Keratinocyte (primary cell): Measurements from ENCODE around the gene ARMC3. TPM values are rescaled to one million over a fixed set of nuclear protein-coding genes. Genes with fewer than 3 reads are reported as not detected.
"Not testable (repeated sequence)": the region's sequence is repeated elsewhere in the genome, so short reads cannot be mapped to it uniquely, and the experiment has no call there.

ENCODE experiments used
- DNase-seq: peaks from one replicate; pipeline ENCODE4 v3.0.0-alpha.2; 2011; ENCODE audit warnings: low read depth, missing footprints, low spot score
- FAIRE-seq: peaks from 2 replicates; lab custom pipeline; 2011; peaks lifted over from hg19 to GRCh38; lab: Jason Lieb, UNC
- H2AFZ ChIP-seq: 2 replicates; pipeline ENCODE4 v1.6.0; 2012; ENCODE audit warnings: low read length, control low read depth, inconsistent platforms; ENCODE audit not compliant: control insufficient read depth
- H3K27ac ChIP-seq: 2 replicates; pipeline ENCODE4 v1.5.1; 2011; ENCODE audit warnings: low read length; ENCODE audit not compliant: control insufficient read depth, insufficient read depth
- H3K27me3 ChIP-seq: 3 replicates; pipeline ENCODE4 v1.6.0; 2011; ENCODE audit warnings: low read length; ENCODE audit not compliant: control insufficient read depth, insufficient read depth; ENCODE audit errors: extremely low read depth
- H3K36me3 ChIP-seq, 2 experiments: 2 replicates in 1 of 2; 3 replicates in 1 of 2; pipeline ENCODE4 v1.5.1; 2011; ENCODE audit warnings: low read length in 2 of 2, mild to moderate bottlenecking in 1 of 2; ENCODE audit not compliant: control insufficient read depth in 2 of 2, insufficient read depth in 2 of 2; ENCODE audit errors: extremely low read depth in 1 of 2
- H3K4me1 ChIP-seq: 3 replicates; pipeline ENCODE4 v1.5.1; 2011; ENCODE audit warnings: low read length; ENCODE audit not compliant: control insufficient read depth, insufficient read depth; ENCODE audit errors: extremely low read depth
- H3K4me2 ChIP-seq: 3 replicates; pipeline ENCODE4 v1.6.0; 2011; ENCODE audit warnings: low read depth, low read length; ENCODE audit not compliant: control insufficient read depth, insufficient read depth; ENCODE audit errors: extremely low read depth
- H3K4me3 ChIP-seq, 3 experiments: fragments of 200-600 bp in 1 of 3; sonication (generic) in 1 of 3; 2 replicates in 2 of 3; 3 replicates in 1 of 3; pipeline ENCODE4 v1.5.1; 2011 to 2016; ENCODE audit warnings: low read length in 3 of 3, mild to moderate bottlenecking in 3 of 3, control low read depth in 2 of 3, inconsistent platforms in 1 of 3, low read depth in 1 of 3, mixed read lengths in 1 of 3, mixed run types in 1 of 3, moderate library complexity in 1 of 3; ENCODE audit not compliant: control insufficient read depth in 2 of 3, insufficient read depth in 2 of 3; ENCODE audit errors: extremely low read depth in 1 of 3
- H3K79me2 ChIP-seq: 2 replicates; pipeline ENCODE4 v1.6.0; 2012; ENCODE audit warnings: low read length; ENCODE audit not compliant: control insufficient read depth, insufficient read depth
- H3K9ac ChIP-seq: 3 replicates; pipeline ENCODE4 v1.6.0; 2011; ENCODE audit warnings: low read length; ENCODE audit not compliant: control insufficient read depth, insufficient read depth; ENCODE audit errors: extremely low read depth
- H3K9me1 ChIP-seq: 3 replicates; pipeline ENCODE4 v1.6.0; 2011; ENCODE audit warnings: low read length; ENCODE audit not compliant: control insufficient read depth, insufficient read depth; ENCODE audit errors: extremely low read depth
- H3K9me3 ChIP-seq: 2 replicates; pipeline ENCODE4 v1.5.1; 2012; ENCODE audit warnings: low read depth, low read length; ENCODE audit not compliant: control insufficient read depth
- H4K20me1 ChIP-seq: 3 replicates; pipeline ENCODE4 v1.6.0; 2011; ENCODE audit warnings: low read length; ENCODE audit not compliant: control insufficient read depth, insufficient read depth; ENCODE audit errors: extremely low read depth
- CTCF ChIP-seq, 3 experiments: IDR thresholded peaks in 1 of 3; conservative IDR thresholded peaks in 1 of 3; optimal IDR thresholded peaks in 1 of 3; 2 replicates in 2 of 3; 3 replicates in 1 of 3; pipeline versions ENCODE3 to v1.5.1; 2011; ENCODE audit warnings: low read length in 3 of 3, mild to moderate bottlenecking in 3 of 3, moderate library complexity in 2 of 3, control low read depth in 1 of 3, inconsistent platforms in 1 of 3; ENCODE audit not compliant: insufficient read depth in 2 of 3; ENCODE audit errors: extremely low read depth in 1 of 3
- EZH2 ChIP-seq: IDR thresholded peaks from one replicate; pipeline ENCODE4 v1.6.1; 2012; ENCODE audit warnings: inconsistent platforms, mild to moderate bottlenecking, low read length, moderate library complexity
- dilution Hi-C: fragments of 300-500 bp; cut with MboI; formaldehyde crosslinking; loops from one replicate; pipeline ENCODE4 v1.7.0; 2020; ENCODE audit warnings: low sequenced_read_pairs; ENCODE audit not compliant: extremely low pct_ligation_motif_present
- polyA plus RNA-seq, 5 experiments: library from polyadenylated mRNA; depleted of rRNA in 3 of 5; stranded (reverse) in 3 of 5; stranded (forward) in 1 of 5; unstranded in 1 of 5; fragments of >200 nt; gene quantifications; 1 replicate in 1 of 5; 2 replicates in 3 of 5; 3 replicates in 1 of 5; pipeline versions ENCODE4 v1.2.1 to v1.2.3, GENCODE V29; 2011 to 2012; ENCODE audit warnings: missing spikeins in 2 of 5, low read depth in 1 of 5, low replicate concordance in 1 of 5

The ARMC3 gene
- polyA plus RNA-seq, 1 donor (not counting 4 experiments of a cell fraction or from before 2014, with no cell fraction given) = not detected

- H3K9me1 ChIP-seq = no peaks in the 10 kb centered on the region
- FAIRE-seq = no peak
- H2AFZ ChIP-seq = no peak overlapping the region
- H3K4me2 ChIP-seq = no peak overlapping the region
- TF ChIP-seq EZH2 (no peak), CTCF (optimal IDR thresholded peaks at IDR 0.05 in 1 of 3, IDR thresholded peaks at IDR 0.05 in 1 of 3, conservative IDR thresholded peaks at IDR 0.05 in 1 of 3; ENCODE audit: extremely low read depth in 1 of 3, insufficient read depth in 2 of 3, low read length in 3 of 3) (no peak)
- no peaks in the 10 kb centered on the region for H3K27me3 ChIP-seq
- H3K9me3 ChIP-seq = no peaks in the 10 kb centered on the region
- H3K4me3 ChIP-seq = no peak overlapping the region
- dilution Hi-C loops = no loop called here
- no peak overlapping the region for H3K27ac ChIP-seq
- no peaks in the 10 kb centered on the region for H4K20me1 ChIP-seq
- H3K36me3 ChIP-seq = no peaks in the 10 kb centered on the region
- no peak overlapping the region for H3K9ac ChIP-seq
- no peak for DNase-seq
- no peaks in the 10 kb centered on the region for H3K4me1 ChIP-seq
- H3K79me2 ChIP-seq = no peaks in the 10 kb centered on the region
Measured at GRCh38 chr10:22900841-22901601, 26.8 kb upstream of the ARMC3 start.

GRCh38 chr10:22902147-22902546 is 25.7 kb upstream of the ARMC3 start:
- FAIRE-seq, H2AFZ ChIP-seq, H3K27me3 ChIP-seq, H3K9ac ChIP-seq, H3K9me3 ChIP-seq, H3K4me1 ChIP-seq, H3K79me2 ChIP-seq, H3K4me3 ChIP-seq, H3K36me3 ChIP-seq, H3K4me2 ChIP-seq, DNase-seq, H4K20me1 ChIP-seq, dilution Hi-C loops, H3K9me1 ChIP-seq, H3K27ac ChIP-seq: not testable (repeated sequence)

GRCh38 chr10:22903694-22904093 is 24.2 kb upstream of the ARMC3 start:
- Histone ChIP-seq H3K4me3 (no peak overlapping the region), H3K9me3 (peaks cover under 1% of the 10 kb centered on the region), H3K9ac (no peak overlapping the region), H4K20me1 (no peaks in the 10 kb centered on the region), H3K4me1 (no peaks in the 10 kb centered on the region), H2AFZ (no peak overlapping the region), H3K4me2 (no peak overlapping the region), H3K79me2 (no peaks in the 10 kb centered on the region), H3K36me3 (no peaks in the 10 kb centered on the region), H3K9me1 (no peaks in the 10 kb centered on the region), H3K27ac (no peak overlapping the region), H3K27me3 (no peaks in the 10 kb centered on the region)
- TF ChIP-seq EZH2 (no peak), CTCF (optimal IDR thresholded peaks at IDR 0.05 in 1 of 3, IDR thresholded peaks at IDR 0.05 in 1 of 3, conservative IDR thresholded peaks at IDR 0.05 in 1 of 3; ENCODE audit: extremely low read depth in 1 of 3, insufficient read depth in 2 of 3, low read length in 3 of 3) (no peak)
- no peak for DNase-seq
- dilution Hi-C loops = no loop called here
- no peak for FAIRE-seq
